K562 (cell line): ENCODE results near the gene FGF4. TPM values are rescaled to one million over a fixed set of nuclear protein-coding genes. Genes with fewer than 3 reads are reported as not detected.

Experiments
- ATAC-seq: fragments of 200-7000 bp; cut with Tn5 transposase; 3 replicates; pipeline ENCODE4 v1.9.1; 2020; ENCODE audit warnings: moderate library complexity
- BruUV-seq: library from RNA; stranded (reverse); fragments of 400-500 nt; replicated peaks from 2 replicates; lab custom pipeline; 2021; lab: Mats Ljungman, UMichigan
- CTCF ChIA-PET: fragments of 300-600 bp; formaldehyde crosslinking; extraction: SDS; loops from one replicate; lab custom pipeline; 2021; ENCODE audit warnings: low intra/inter-chr PET ratio; lab: Yijun Ruan, JAX
- POLR2A ChIA-PET: fragments of 300-600, 350-650 bp; sonication (Branson Sonifier 250); formaldehyde crosslinking; extraction: SDS; loops from one replicate; lab custom pipeline; 2021; ENCODE audit warnings: antibody characterized with exemption, inconsistent platforms; lab: Yijun Ruan, JAX
- DNase-seq, 4 experiments: peaks; one replicate each; pipeline versions ENCODE4 v3.0.0 to v3.0.0-alpha.2; 2011 to 2018; ENCODE audit warnings: low spot score in 3 of 4, mixed read lengths in 3 of 4; ENCODE audit errors: extremely low read depth in 1 of 4
- FAIRE-seq: peaks from 2 replicates; lab custom pipeline; 2011; peaks lifted over from hg19 to GRCh38; lab: Jason Lieb, UNC
- H2AFZ ChIP-seq: 2 replicates; pipeline ENCODE4 v1.6.0; 2011; ENCODE audit warnings: low read depth, low read length, control low read depth, inconsistent platforms
- H3K27ac ChIP-seq: fragments of 200-600 bp; 3 replicates; pipeline ENCODE4 v1.8.0; 2011; ENCODE audit warnings: low read depth, mild to moderate bottlenecking, control low read depth, inconsistent platforms, low read length, moderate library complexity, mixed read lengths; ENCODE audit errors: extremely low read depth
- H3K27me3 ChIP-seq, 2 experiments: fragments of 300-600 bp in 1 of 2; 2 replicates in 1 of 2; 3 replicates in 1 of 2; pipeline versions ENCODE4 v1.6.0 to v1.8.0; 2011; ENCODE audit warnings: inconsistent platforms in 2 of 2, low read length in 2 of 2, mild to moderate bottlenecking in 1 of 2, mixed read lengths in 1 of 2, moderate library complexity in 1 of 2; ENCODE audit not compliant: control insufficient read depth in 2 of 2, insufficient read depth in 2 of 2
- H3K36me3 ChIP-seq: fragments of 300-600 bp; 3 replicates; pipeline ENCODE4 v1.8.0; 2011; ENCODE audit warnings: mild to moderate bottlenecking, low read length, inconsistent platforms; ENCODE audit not compliant: control insufficient read depth, insufficient read depth
- H3K4me1 ChIP-seq, 2 experiments: fragments of 200-600 bp in 1 of 2; replicated peaks in 1 of 2; 2 replicates in 1 of 2; 3 replicates in 1 of 2; pipeline versions ENCODE4 v1.5.1 to v1.8.0; 2011; ENCODE audit warnings: inconsistent platforms in 2 of 2, low read length in 2 of 2, mild to moderate bottlenecking in 1 of 2, mixed read lengths in 1 of 2, moderate library complexity in 1 of 2; ENCODE audit not compliant: control insufficient read depth in 2 of 2, insufficient read depth in 2 of 2
- H3K4me2 ChIP-seq: 2 replicates; pipeline ENCODE4 v1.6.1; 2011; ENCODE audit warnings: low read length, control low read depth, inconsistent platforms, mixed read lengths; ENCODE audit not compliant: insufficient read depth
- H3K4me3 ChIP-seq: fragments of 200-600 bp; sonication (generic), shearing (Covaris generic); 2 replicates; pipeline ENCODE4 v1.5.1; 2016; ENCODE audit warnings: control low read depth, inconsistent platforms
- H3K79me2 ChIP-seq: fragments of 200-600 bp; 3 replicates; pipeline ENCODE4 v1.8.0; 2011; ENCODE audit warnings: low read length, inconsistent platforms; ENCODE audit not compliant: control insufficient read depth, insufficient read depth
- H3K9ac ChIP-seq, 2 experiments: 2 replicates each; pipeline versions ENCODE4 v1.6.0 to v1.6.1; 2011; ENCODE audit warnings: low read depth in 2 of 2, low read length in 2 of 2, control low read depth in 1 of 2, inconsistent platforms in 1 of 2, mild to moderate bottlenecking in 1 of 2, mixed read lengths in 1 of 2; ENCODE audit not compliant: insufficient read depth in 1 of 2
- H3K9me1 ChIP-seq: one replicate; pipeline ENCODE4 v1.6.0; 2011; ENCODE audit warnings: inconsistent platforms, mild to moderate bottlenecking, low read length, moderate library complexity; ENCODE audit not compliant: control insufficient read depth, insufficient read depth
- H3K9me3 ChIP-seq: replicated peaks from 2 replicates; pipeline ENCODE4 v1.5.1; 2011; ENCODE audit warnings: low read depth, low read length, inconsistent platforms; ENCODE audit not compliant: control insufficient read depth, insufficient read depth
- H4K20me1 ChIP-seq: replicated peaks from 2 replicates; pipeline ENCODE4 v1.6.1; 2011; ENCODE audit warnings: low read length, inconsistent platforms, mixed read lengths; ENCODE audit not compliant: control insufficient read depth, insufficient read depth
- BCOR ChIP-seq: fragments of 450-650 bp; IDR thresholded peaks from 2 replicates; pipeline ENCODE4 v1.6.1; 2016
- ELF4 ChIP-seq: fragments of 450-650 bp; formaldehyde crosslinking; IDR thresholded peaks from 2 replicates; pipeline ENCODE4 v1.4.0; 2022; ENCODE audit warnings: missing genetic modification characterization
- KDM1A ChIP-seq, 2 experiments: fragments of 450-650 bp; IDR thresholded peaks; 2 replicates each; pipeline ENCODE4 v1.6.1; 2016; ENCODE audit warnings: mild to moderate bottlenecking in 2 of 2
- NFIC ChIP-seq: fragments of 450-650 bp; IDR thresholded peaks from 2 replicates; pipeline ENCODE4 v1.6.1; 2017; ENCODE audit warnings: mild to moderate bottlenecking, inconsistent platforms
- RBM22 ChIP-seq: fragments of 200-400 bp; formaldehyde crosslinking; IDR thresholded peaks from 2 replicates; pipeline ENCODE4 v1.6.1; 2018; ENCODE audit warnings: low read length, low read depth; ENCODE audit not compliant: poor library complexity, severe bottlenecking
- RBM25 ChIP-seq: fragments of 200-400 bp; formaldehyde crosslinking; IDR thresholded peaks from 2 replicates; pipeline ENCODE4 v1.6.1; 2018; ENCODE audit warnings: low read length, low read depth, moderate library complexity; ENCODE audit not compliant: severe bottlenecking
- SMAD2 ChIP-seq: fragments of 150-350 bp; IDR thresholded peaks from 2 replicates; pipeline ENCODE4 v1.6.1; 2014; ENCODE audit warnings: low read depth, mild to moderate bottlenecking, low read length
- TBL1XR1 ChIP-seq, 2 experiments: IDR thresholded peaks; 2 replicates each; pipeline ENCODE4 v1.6.1; 2012; ENCODE audit warnings: improper control_type of control experiment in 2 of 2, low read length in 2 of 2, mild to moderate bottlenecking in 1 of 2
- ZFP36 ChIP-seq: fragments of 150-350 bp; IDR thresholded peaks from 2 replicates; pipeline ENCODE4 v1.6.1; 2018; ENCODE audit warnings: low read length, low read depth; ENCODE audit not compliant: partially characterized antibody
- ZNF77 ChIP-seq: fragments of 250-450 bp; sonication (Bioruptor Pico); IDR thresholded peaks from 2 replicates; pipeline ENCODE4 v1.5.0; 2020
- WGBS: fragments of 100-300 bp; shearing (Covaris generic); methylation state at CpG from one replicate; pipeline ENCODE4 v1.1.6; 2016; ENCODE audit warnings: low coverage, mixed read lengths; ENCODE audit not compliant: insufficient coverage; ENCODE audit errors: missing lambda C conversion rate; 5-methylcytosine and 5-hydroxymethylcytosine counted together
- in situ Hi-C: fragments of 300-500 bp; cut with MboI; formaldehyde crosslinking; loops from 4 replicates; pipeline ENCODE4 v1.15.0; 2018; ENCODE audit warnings: inconsistent platforms, mixed read lengths
- intact Hi-C: fragments of 100-400 bp; cut with micrococcal nuclease; formaldehyde crosslinking; loops from 2 replicates; pipeline ENCODE4 v1.14.2; 2022
- polyA plus RNA-seq, 8 experiments: library from polyadenylated mRNA; depleted of rRNA in 4 of 8; stranded (reverse) in 5 of 8; unstranded in 3 of 8; fragments of >200 nt; fragmentation: Nextera tagmentation in 2 of 8; fragmentation: Illumina TruSeq in 1 of 8; extraction: Ambion mirVana in 2 of 8; extraction: Trizol in 1 of 8; gene quantifications; 2 replicates each; pipeline versions ENCODE4 v1.2.1 to v1.2.3, GENCODE V29; 2011 to 2014; ENCODE audit warnings: inconsistent platforms in 1 of 8, missing spikeins in 1 of 8
- total RNA-seq, 7 experiments: library from RNA; depleted of rRNA in 6 of 7; stranded (reverse); fragments of >200 nt in 6 of 7; fragmentation: Illumina TruSeq in 2 of 7; extraction: Trizol in 2 of 7; gene quantifications; 2 replicates each; pipeline versions ENCODE4 v1.2.1 to v1.2.3, GENCODE V29; 2011 to 2021; ENCODE audit warnings: low replicate concordance in 1 of 7
- TF ChIP-seq, protein P1 (sequence below): IDR thresholded peaks from 3 replicates; pipeline ENCODE4 v1.6.1; 2011; ENCODE audit warnings: borderline replicate concordance, mild to moderate bottlenecking, moderate library complexity; ENCODE audit not compliant: insufficient read length; ENCODE audit errors: extremely low read depth
- TF ChIP-seq, protein P2 (sequence below): fragments of 250-450 bp; sonication (Bioruptor Pico); IDR thresholded peaks from 2 replicates; pipeline ENCODE4 v1.5.0; 2022; ENCODE audit warnings: mild to moderate bottlenecking
- TF ChIP-seq, protein P3 (sequence below): IDR thresholded peaks from 3 replicates; pipeline ENCODE4 v1.6.1; 2011; ENCODE audit warnings: borderline replicate concordance, mild to moderate bottlenecking; ENCODE audit not compliant: insufficient read length, insufficient read depth

FGF4 gene
- total and polyA plus RNA-seq, 9 of the 15 experiments (the other 6 are each of a cell fraction or from before 2014, with no cell fraction given), result not detected

DNA sequence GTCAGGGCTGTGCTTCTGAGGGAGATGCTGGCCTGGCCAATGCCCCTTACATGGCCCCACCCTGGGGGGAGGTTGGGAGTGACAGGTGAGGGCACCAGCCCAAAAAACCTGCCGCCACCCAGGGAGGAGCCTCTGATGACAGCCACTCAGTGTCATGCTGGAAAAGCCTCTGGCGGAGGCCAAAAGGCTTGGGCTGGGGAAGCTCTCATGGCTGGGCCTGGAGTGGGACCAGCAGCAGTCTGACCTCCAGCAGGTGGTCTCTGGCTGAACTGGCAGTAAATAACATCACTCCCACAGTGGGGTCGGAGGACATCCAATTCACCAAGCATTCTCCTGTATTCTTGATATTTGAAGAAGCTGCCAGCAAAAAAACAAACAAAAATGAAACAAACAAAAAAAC is 24.0 kb upstream of the FGF4 start (continued):
- TF ChIP-seq, protein P1, sequence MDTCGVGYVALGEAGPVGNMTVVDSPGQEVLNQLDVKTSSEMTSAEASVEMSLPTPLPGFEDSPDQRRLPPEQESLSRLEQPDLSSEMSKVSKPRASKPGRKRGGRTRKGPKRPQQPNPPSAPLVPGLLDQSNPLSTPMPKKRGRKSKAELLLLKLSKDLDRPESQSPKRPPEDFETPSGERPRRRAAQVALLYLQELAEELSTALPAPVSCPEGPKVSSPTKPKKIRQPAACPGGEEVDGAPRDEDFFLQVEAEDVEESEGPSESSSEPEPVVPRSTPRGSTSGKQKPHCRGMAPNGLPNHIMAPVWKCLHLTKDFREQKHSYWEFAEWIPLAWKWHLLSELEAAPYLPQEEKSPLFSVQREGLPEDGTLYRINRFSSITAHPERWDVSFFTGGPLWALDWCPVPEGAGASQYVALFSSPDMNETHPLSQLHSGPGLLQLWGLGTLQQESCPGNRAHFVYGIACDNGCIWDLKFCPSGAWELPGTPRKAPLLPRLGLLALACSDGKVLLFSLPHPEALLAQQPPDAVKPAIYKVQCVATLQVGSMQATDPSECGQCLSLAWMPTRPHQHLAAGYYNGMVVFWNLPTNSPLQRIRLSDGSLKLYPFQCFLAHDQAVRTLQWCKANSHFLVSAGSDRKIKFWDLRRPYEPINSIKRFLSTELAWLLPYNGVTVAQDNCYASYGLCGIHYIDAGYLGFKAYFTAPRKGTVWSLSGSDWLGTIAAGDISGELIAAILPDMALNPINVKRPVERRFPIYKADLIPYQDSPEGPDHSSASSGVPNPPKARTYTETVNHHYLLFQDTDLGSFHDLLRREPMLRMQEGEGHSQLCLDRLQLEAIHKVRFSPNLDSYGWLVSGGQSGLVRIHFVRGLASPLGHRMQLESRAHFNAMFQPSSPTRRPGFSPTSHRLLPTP, result no peak
- TF ChIP-seq ELF4 (no peak), ZNF77 (no peak), TBL1XR1 (IDR thresholded peaks at IDR 0.05; ENCODE audit: low read length in 2 of 2) (no peak), RBM22 (no peak)

DNA sequence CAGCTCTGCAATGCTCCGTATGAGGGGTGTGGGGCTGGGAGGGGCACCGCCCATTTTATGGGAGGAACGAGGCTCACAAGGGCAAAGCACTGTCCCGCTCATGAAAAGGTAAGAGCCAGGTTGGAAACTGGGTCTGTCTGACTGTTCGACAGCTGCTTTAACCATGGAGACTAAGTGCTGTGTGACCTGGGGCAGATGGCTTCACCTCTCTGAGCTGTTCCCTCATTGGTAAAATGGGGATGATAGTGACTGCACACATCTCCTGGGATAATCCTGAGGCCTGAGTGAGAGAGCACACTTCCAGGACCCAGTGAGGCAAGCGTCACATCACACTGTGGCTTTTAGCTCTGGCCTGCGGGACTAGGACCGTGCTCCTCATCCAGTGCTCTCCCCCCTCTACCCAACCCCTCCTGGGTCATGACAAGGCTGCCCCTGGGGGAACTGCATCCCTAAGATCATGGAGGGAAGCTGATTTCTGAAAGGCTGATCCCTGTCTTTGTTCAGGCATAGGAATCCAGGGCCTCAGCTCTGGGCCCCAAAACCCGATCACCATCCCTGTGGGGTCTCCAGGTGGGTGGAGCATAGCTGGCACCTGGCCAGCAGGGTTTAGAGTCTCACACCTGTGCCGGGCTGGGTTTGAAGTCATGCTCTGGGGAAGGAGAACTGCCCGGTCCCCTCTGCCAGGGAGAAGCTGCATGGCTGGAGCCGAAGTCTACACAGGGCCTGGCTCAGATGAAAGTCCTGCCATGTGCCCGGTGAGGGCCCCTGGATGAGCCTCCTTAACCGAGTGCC is 22.8 kb upstream of the FGF4 start:
- no peaks in the 10 kb centered on the region for H3K79me2 ChIP-seq
- H3K27me3 ChIP-seq, result peaks cover 5 to 31% of the 10 kb centered on the region in 2 experiments; a peak in 3 of 5 replicates
- in situ Hi-C loops, result loop anchor here (5.0 kb wide), 1 partner anchor 106 kb away; no protein-coding TSS in a partner anchor
- H3K36me3 ChIP-seq, result no peaks in the 10 kb centered on the region
- ATAC-seq (no peak), DNase-seq (no peak), FAIRE-seq (no peak)
- no TSS peak for BruUV-seq
- no peak overlapping the region for H3K27ac ChIP-seq
- H3K4me3 ChIP-seq, result no peak overlapping the region
- no peaks in the 10 kb centered on the region for H3K9me1 ChIP-seq
- H3K9ac ChIP-seq, result no peak overlapping the region
- 12% methylated on average over 14 of the region's 14 CpGs for WGBS
- H2AFZ ChIP-seq, result no peak overlapping the region
- ChIA-PET CTCF (interaction anchor here (0.7 kb wide), 1 partner anchor 112 kb away, joined by 3 read pairs; no protein-coding TSS in a partner anchor), POLR2A (interaction anchor here (0.6 to 1.1 kb wide), 4 partner anchors 10 to 90 kb away, joined by 3 to 4 read pairs (median 4); no protein-coding TSS in a partner anchor)
- intact Hi-C loops, result loop anchor here (5.0 kb wide), 1 partner anchor 96 kb away; the partner anchor contains the start of gene FGF19
- no peaks in the 10 kb centered on the region for H3K9me3 ChIP-seq
- no peak overlapping the region for H3K4me2 ChIP-seq
- H4K20me1 ChIP-seq, result no peaks in the 10 kb centered on the region; the same call in 1 of the 2 replicates
- peaks cover 0 to 3% of the 10 kb centered on the region in 2 experiments; a peak in 2 of 5 replicates for H3K4me1 ChIP-seq
- no peak for TF ChIP-seq SMAD2
- TF ChIP-seq, protein P2, sequence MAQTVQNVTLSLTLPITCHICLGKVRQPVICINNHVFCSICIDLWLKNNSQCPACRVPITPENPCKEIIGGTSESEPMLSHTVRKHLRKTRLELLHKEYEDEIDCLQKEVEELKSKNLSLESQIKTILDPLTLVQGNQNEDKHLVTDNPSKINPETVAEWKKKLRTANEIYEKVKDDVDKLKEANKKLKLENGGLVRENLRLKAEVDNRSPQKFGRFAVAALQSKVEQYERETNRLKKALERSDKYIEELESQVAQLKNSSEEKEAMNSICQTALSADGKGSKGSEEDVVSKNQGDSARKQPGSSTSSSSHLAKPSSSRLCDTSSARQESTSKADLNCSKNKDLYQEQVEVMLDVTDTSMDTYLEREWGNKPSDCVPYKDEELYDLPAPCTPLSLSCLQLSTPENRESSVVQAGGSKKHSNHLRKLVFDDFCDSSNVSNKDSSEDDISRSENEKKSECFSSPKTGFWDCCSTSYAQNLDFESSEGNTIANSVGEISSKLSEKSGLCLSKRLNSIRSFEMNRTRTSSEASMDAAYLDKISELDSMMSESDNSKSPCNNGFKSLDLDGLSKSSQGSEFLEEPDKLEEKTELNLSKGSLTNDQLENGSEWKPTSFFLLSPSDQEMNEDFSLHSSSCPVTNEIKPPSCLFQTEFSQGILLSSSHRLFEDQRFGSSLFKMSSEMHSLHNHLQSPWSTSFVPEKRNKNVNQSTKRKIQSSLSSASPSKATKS (CRISPR knock-in tag), result no peak
- TF ChIP-seq, protein P3, sequence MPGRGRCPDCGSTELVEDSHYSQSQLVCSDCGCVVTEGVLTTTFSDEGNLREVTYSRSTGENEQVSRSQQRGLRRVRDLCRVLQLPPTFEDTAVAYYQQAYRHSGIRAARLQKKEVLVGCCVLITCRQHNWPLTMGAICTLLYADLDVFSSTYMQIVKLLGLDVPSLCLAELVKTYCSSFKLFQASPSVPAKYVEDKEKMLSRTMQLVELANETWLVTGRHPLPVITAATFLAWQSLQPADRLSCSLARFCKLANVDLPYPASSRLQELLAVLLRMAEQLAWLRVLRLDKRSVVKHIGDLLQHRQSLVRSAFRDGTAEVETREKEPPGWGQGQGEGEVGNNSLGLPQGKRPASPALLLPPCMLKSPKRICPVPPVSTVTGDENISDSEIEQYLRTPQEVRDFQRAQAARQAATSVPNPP, result no peak
- peak; percentile 70 for TF ChIP-seq RBM25
- peak; percentile 57; the same call in 1 of the 2 replicates for TF ChIP-seq NFIC
- TF ChIP-seq KDM1A (IDR thresholded peaks at IDR 0.05), result 0 out of 4 replicates have a peak, but pooled peaks of 1 of the 2 experiments have one; percentile 18
- TF ChIP-seq ZFP36, result peak; percentile 56
- peak; percentile 44 for TF ChIP-seq BCOR
